Measurements from ENCODE around the gene EXO1.

- TF ChIP-seq POLR2AphosphoS5 (IDR thresholded peaks at IDR 0.05; ENCODE audit: low read depth, low read length) (no peak), REST (IDR thresholded peaks at IDR 0.05; ENCODE audit: insufficient read depth in 1 of 2, low read depth in 2 of 2, low read length in 1 of 2) (no peak), SIN3A (IDR thresholded peaks at IDR 0.05; ENCODE audit: borderline replicate concordance, insufficient read depth, low read depth, low read length) (no peak)
- TF ChIP-seq, protein P1, sequence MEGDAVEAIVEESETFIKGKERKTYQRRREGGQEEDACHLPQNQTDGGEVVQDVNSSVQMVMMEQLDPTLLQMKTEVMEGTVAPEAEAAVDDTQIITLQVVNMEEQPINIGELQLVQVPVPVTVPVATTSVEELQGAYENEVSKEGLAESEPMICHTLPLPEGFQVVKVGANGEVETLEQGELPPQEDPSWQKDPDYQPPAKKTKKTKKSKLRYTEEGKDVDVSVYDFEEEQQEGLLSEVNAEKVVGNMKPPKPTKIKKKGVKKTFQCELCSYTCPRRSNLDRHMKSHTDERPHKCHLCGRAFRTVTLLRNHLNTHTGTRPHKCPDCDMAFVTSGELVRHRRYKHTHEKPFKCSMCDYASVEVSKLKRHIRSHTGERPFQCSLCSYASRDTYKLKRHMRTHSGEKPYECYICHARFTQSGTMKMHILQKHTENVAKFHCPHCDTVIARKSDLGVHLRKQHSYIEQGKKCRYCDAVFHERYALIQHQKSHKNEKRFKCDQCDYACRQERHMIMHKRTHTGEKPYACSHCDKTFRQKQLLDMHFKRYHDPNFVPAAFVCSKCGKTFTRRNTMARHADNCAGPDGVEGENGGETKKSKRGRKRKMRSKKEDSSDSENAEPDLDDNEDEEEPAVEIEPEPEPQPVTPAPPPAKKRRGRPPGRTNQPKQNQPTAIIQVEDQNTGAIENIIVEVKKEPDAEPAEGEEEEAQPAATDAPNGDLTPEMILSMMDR (IDR thresholded peaks at IDR 0.05): no peak
Measured at GRCh38 chr1:241817956-241818612, 29.9 kb upstream of the EXO1 start.
